ENCODE results near the gene ANO2. TPM values are rescaled to one million over a fixed set of nuclear protein-coding genes. Genes with fewer than 3 reads are reported as not detected.

ANO2 gene
- total and polyA plus RNA-seq, 2 experiments from 2014 or later: 2.3 to 4.6 TPM

DNA sequence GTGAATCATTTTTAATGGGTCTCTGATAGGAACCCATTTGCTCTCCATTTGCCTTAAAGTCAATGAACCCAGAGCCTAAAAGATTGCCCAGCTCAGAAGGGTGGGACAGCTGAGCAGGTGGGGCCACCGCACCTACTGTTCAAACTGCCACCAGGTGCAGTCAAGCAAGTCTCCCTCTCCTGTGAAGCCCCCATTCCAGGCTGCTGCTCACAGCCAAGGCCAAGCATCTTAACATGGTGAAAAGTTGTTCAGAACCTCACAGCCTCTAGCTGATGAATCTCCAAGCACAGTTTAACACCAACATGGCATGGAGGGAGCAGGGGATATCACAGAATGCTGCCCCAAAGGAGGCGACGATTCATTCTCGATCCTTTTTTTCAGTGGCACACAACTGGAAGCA, 29.5 kb downstream of the ANO2 start:
- Mint-ChIP-seq H3K4me1 (no peaks in the 10 kb centered on the region; the same call in 2 of the 3 replicates), H3K27me3 (ENCODE audit: insufficient read depth, low read depth, poor library complexity) (peaks cover 5% of the 10 kb centered on the region), H3K27ac (no peak overlapping the region), H3K4me3 (no peak overlapping the region), H3K9me3 (no peaks in the 10 kb centered on the region; the same call in 2 of the 3 replicates), H3K36me3 (ENCODE audit: low read depth) (0 out of 3 replicates have a peak, but pooled peaks cover 3% of the 10 kb centered on the region)
- Histone ChIP-seq H3K4me1 (ENCODE audit: insufficient read depth) (no peaks in the 10 kb centered on the region), H3K27ac (ENCODE audit: low read depth) (no peak overlapping the region), H2AFZ (no peak overlapping the region), H3K4me2 (no peak overlapping the region), H3K36me3 (ENCODE audit: insufficient read depth) (no peaks in the 10 kb centered on the region), H3K4me3 (no peak overlapping the region), H3F3A (replicated peaks; ENCODE audit: low read depth) (0 out of 2 replicates have a peak, but pooled peaks cover 3% of the 10 kb centered on the region), H3K9me2 (ENCODE audit: insufficient read depth) (no peaks in the 10 kb centered on the region), H3K79me2 (replicated peaks; ENCODE audit: insufficient read depth) (no peaks in the 10 kb centered on the region), H4K20me1 (replicated peaks; ENCODE audit: insufficient read depth) (no peaks in the 10 kb centered on the region), H3K27me3 (ENCODE audit: insufficient read depth) (no peaks in the 10 kb centered on the region)
- ATAC-seq: no peak
- DNase-seq (ENCODE audit: low spot score): no peak
- TF ChIP-seq, protein P1, sequence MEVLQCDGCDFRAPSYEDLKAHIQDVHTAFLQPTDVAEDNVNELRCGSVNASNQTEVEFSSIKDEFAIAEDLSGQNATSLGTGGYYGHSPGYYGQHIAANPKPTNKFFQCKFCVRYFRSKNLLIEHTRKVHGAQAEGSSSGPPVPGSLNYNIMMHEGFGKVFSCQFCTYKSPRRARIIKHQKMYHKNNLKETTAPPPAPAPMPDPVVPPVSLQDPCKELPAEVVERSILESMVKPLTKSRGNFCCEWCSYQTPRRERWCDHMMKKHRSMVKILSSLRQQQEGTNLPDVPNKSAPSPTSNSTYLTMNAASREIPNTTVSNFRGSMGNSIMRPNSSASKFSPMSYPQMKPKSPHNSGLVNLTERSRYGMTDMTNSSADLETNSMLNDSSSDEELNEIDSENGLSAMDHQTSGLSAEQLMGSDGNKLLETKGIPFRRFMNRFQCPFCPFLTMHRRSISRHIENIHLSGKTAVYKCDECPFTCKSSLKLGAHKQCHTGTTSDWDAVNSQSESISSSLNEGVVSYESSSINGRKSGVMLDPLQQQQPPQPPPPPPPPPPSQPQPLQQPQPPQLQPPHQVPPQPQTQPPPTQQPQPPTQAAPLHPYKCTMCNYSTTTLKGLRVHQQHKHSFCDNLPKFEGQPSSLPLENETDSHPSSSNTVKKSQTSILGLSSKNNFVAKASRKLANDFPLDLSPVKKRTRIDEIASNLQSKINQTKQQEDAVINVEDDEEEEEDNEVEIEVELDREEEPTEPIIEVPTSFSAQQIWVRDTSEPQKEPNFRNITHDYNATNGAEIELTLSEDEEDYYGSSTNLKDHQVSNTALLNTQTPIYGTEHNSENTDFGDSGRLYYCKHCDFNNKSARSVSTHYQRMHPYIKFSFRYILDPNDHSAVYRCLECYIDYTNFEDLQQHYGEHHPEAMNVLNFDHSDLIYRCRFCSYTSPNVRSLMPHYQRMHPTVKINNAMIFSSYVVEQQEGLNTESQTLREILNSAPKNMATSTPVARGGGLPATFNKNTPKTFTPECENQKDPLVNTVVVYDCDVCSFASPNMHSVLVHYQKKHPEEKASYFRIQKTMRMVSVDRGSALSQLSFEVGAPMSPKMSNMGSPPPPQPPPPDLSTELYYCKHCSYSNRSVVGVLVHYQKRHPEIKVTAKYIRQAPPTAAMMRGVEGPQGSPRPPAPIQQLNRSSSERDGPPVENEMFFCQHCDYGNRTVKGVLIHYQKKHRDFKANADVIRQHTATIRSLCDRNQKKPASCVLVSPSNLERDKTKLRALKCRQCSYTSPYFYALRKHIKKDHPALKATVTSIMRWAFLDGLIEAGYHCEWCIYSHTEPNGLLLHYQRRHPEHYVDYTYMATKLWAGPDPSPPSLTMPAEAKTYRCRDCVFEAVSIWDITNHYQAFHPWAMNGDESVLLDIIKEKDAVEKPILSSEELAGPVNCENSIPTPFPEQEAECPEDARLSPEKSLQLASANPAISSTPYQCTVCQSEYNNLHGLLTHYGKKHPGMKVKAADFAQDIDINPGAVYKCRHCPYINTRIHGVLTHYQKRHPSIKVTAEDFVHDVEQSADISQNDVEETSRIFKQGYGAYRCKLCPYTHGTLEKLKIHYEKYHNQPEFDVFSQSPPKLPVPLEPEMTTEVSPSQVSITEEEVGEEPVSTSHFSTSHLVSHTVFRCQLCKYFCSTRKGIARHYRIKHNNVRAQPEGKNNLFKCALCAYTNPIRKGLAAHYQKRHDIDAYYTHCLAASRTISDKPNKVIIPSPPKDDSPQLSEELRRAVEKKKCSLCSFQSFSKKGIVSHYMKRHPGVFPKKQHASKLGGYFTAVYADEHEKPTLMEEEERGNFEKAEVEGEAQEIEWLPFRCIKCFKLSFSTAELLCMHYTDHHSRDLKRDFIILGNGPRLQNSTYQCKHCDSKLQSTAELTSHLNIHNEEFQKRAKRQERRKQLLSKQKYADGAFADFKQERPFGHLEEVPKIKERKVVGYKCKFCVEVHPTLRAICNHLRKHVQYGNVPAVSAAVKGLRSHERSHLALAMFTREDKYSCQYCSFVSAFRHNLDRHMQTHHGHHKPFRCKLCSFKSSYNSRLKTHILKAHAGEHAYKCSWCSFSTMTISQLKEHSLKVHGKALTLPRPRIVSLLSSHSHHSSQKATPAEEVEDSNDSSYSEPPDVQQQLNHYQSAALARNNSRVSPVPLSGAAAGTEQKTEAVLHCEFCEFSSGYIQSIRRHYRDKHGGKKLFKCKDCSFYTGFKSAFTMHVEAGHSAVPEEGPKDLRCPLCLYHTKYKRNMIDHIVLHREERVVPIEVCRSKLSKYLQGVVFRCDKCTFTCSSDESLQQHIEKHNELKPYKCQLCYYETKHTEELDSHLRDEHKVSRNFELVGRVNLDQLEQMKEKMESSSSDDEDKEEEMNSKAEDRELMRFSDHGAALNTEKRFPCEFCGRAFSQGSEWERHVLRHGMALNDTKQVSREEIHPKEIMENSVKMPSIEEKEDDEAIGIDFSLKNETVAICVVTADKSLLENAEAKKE (CRISPR knock-in tag; IDR thresholded peaks at IDR 0.05): no peak
- TF ChIP-seq, protein P2, sequence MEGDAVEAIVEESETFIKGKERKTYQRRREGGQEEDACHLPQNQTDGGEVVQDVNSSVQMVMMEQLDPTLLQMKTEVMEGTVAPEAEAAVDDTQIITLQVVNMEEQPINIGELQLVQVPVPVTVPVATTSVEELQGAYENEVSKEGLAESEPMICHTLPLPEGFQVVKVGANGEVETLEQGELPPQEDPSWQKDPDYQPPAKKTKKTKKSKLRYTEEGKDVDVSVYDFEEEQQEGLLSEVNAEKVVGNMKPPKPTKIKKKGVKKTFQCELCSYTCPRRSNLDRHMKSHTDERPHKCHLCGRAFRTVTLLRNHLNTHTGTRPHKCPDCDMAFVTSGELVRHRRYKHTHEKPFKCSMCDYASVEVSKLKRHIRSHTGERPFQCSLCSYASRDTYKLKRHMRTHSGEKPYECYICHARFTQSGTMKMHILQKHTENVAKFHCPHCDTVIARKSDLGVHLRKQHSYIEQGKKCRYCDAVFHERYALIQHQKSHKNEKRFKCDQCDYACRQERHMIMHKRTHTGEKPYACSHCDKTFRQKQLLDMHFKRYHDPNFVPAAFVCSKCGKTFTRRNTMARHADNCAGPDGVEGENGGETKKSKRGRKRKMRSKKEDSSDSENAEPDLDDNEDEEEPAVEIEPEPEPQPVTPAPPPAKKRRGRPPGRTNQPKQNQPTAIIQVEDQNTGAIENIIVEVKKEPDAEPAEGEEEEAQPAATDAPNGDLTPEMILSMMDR (conservative IDR thresholded peaks at IDR 0.05; ENCODE audit: low read depth in 2 of 2): no peak
- TF ChIP-seq EZH2 (IDR thresholded peaks at IDR 0.05; ENCODE audit: low read depth, unreplicated experiment) (no peak), JUNB (IDR thresholded peaks at IDR 0.05; ENCODE audit: unreplicated experiment) (no peak), CREB1 (CRISPR knock-in tag; IDR thresholded peaks at IDR 0.05; ENCODE audit: low read depth) (no peak)

All from GM23338 (cell line).